Neuronal stem cell (in vitro differentiated cells): ENCODE results near the gene PITPNM1.
A peak's percentile ranks its signal among the peaks of the same experiment; 100 is the strongest.

ENCODE experiments used
- DNase-seq: peaks from one replicate; pipeline ENCODE4 v3.0.0-alpha.2; 2013; ENCODE audit warnings: low spot score
- H2AFZ ChIP-seq: one replicate; pipeline ENCODE4 v1.6.1; 2013; ENCODE audit warnings: mild to moderate bottlenecking, low read length, inconsistent platforms
- H2AK5ac ChIP-seq: 2 replicates; pipeline ENCODE4 v1.6.1; 2013; ENCODE audit warnings: low read depth, mild to moderate bottlenecking, inconsistent platforms, low read length, moderate library complexity, mixed read lengths
- H2BK120ac ChIP-seq: 2 replicates; pipeline ENCODE4 v1.6.1; 2013; ENCODE audit warnings: low read depth, mild to moderate bottlenecking, inconsistent platforms, low read length, moderate library complexity, mixed read lengths
- H2BK12ac ChIP-seq: one replicate; pipeline ENCODE4 v1.6.1; 2013; ENCODE audit warnings: low read length, inconsistent platforms
- H2BK15ac ChIP-seq: 2 replicates; pipeline ENCODE4 v1.6.1; 2013; ENCODE audit warnings: mild to moderate bottlenecking, low read length, inconsistent platforms, mixed read lengths
- H2BK5ac ChIP-seq: one replicate; pipeline ENCODE4 v1.6.1; 2013; ENCODE audit warnings: inconsistent platforms, mild to moderate bottlenecking, low read length, moderate library complexity
- H3K14ac ChIP-seq: one replicate; pipeline ENCODE4 v1.6.1; 2013; ENCODE audit warnings: low read length, inconsistent platforms
- H3K18ac ChIP-seq: 2 replicates; pipeline ENCODE4 v1.6.1; 2013; ENCODE audit warnings: low read length, inconsistent platforms
- H3K23ac ChIP-seq: 2 replicates; pipeline ENCODE4 v1.6.1; 2013; ENCODE audit warnings: low read depth, mild to moderate bottlenecking, mixed read lengths, low read length, inconsistent platforms; ENCODE audit not compliant: poor library complexity
- H3K27ac ChIP-seq: replicated peaks from 3 replicates; pipeline ENCODE4 v1.5.1; 2013; ENCODE audit warnings: low read length, inconsistent platforms
- H3K27me3 ChIP-seq, 3 experiments: 2 replicates each; pipeline ENCODE4 v1.6.1; 2013; ENCODE audit warnings: low read length in 3 of 3, mild to moderate bottlenecking in 2 of 3, inconsistent platforms in 1 of 3, low read depth in 1 of 3, mixed read lengths in 1 of 3, moderate library complexity in 1 of 3; ENCODE audit not compliant: control insufficient read depth in 3 of 3, insufficient read depth in 3 of 3
- H3K36me3 ChIP-seq, 2 donors: replicated peaks in 1 of 2; 2 replicates each; pipeline ENCODE4 v1.6.1; 2013; ENCODE audit warnings: low read length in 2 of 2; ENCODE audit not compliant: control insufficient read depth in 2 of 2, insufficient read depth in 2 of 2
- H3K4ac ChIP-seq: 2 replicates; pipeline ENCODE4 v1.6.1; 2013; ENCODE audit warnings: inconsistent platforms, mild to moderate bottlenecking, low read length, moderate library complexity
- H3K4me1 ChIP-seq, 2 donors: 1 replicate in 1 of 2; 2 replicates in 1 of 2; pipeline ENCODE4 v1.6.1; 2013; ENCODE audit warnings: low read length in 2 of 2, low read depth in 1 of 2; ENCODE audit not compliant: control insufficient read depth in 2 of 2, insufficient read depth in 1 of 2
- H3K4me2 ChIP-seq: one replicate; pipeline ENCODE4 v1.6.1; 2013; ENCODE audit warnings: mild to moderate bottlenecking, low read length, inconsistent platforms; ENCODE audit not compliant: insufficient read depth, poor library complexity, severe bottlenecking
- H3K4me3 ChIP-seq, 2 donors: 2 replicates each; pipeline ENCODE4 v1.5.1; 2013; ENCODE audit warnings: low read length in 2 of 2, mild to moderate bottlenecking in 2 of 2, inconsistent platforms in 1 of 2, moderate library complexity in 1 of 2
- H3K79me1 ChIP-seq: one replicate; pipeline ENCODE4 v1.6.1; 2013; ENCODE audit warnings: low read depth, mild to moderate bottlenecking, inconsistent platforms, low read length, moderate library complexity
- H3K9ac ChIP-seq: one replicate; pipeline ENCODE4 v1.6.1; 2013; ENCODE audit warnings: mild to moderate bottlenecking, low read depth, low read length, inconsistent platforms; ENCODE audit not compliant: poor library complexity
- H3K9me3 ChIP-seq, 2 donors: replicated peaks in 1 of 2; 2 replicates each; pipeline versions ENCODE3 to v1.6.1; 2013; ENCODE audit warnings: low read length in 2 of 2, mild to moderate bottlenecking in 2 of 2, inconsistent platforms in 1 of 2, low read depth in 1 of 2, mixed read lengths in 1 of 2, moderate library complexity in 1 of 2; ENCODE audit not compliant: control insufficient read depth in 2 of 2, insufficient read depth in 1 of 2
- H4K8ac ChIP-seq: one replicate; pipeline ENCODE4 v1.6.1; 2013; ENCODE audit warnings: low read depth, mild to moderate bottlenecking, inconsistent platforms, low read length, moderate library complexity
- H4K91ac ChIP-seq: one replicate; pipeline ENCODE4 v1.6.1; 2013; ENCODE audit warnings: low read length, low read depth, mild to moderate bottlenecking, inconsistent platforms; ENCODE audit not compliant: poor library complexity
- WGBS, 2 donors: extraction: QIAGEN DNeasy Blood & Tissue Kit; methylation state at CpG; one replicate each; pipeline ENCODE4 v1.1.7; 2013; ENCODE audit warnings: missing lambda C conversion rate in 2 of 2, mixed read lengths in 1 of 2; ENCODE audit not compliant: insufficient read length in 2 of 2, insufficient replicate concordance in 1 of 2; ENCODE audit errors: extremely low coverage in 2 of 2; 5-methylcytosine and 5-hydroxymethylcytosine counted together

Gene PITPNM1

GRCh38 chr11:67522338-67522737 lies 17.2 kb upstream of the PITPNM1 start:
- Histone ChIP-seq H3K14ac (peak overlapping the region; percentile 71), H2AFZ (no peak overlapping the region), H3K9me3 (peaks cover 0 to 1% of the 10 kb centered on the region in 2 donors), H3K4me1 (peaks cover 2 to 10% of the 10 kb centered on the region in 2 donors), H3K27me3 (peaks cover 0 to 11% (median 0%) of the 10 kb centered on the region in 3 experiments), H2BK15ac (peak overlapping the region; percentile 89), H4K91ac (no peak overlapping the region), H2BK120ac (peak overlapping the region; percentile 16), H4K8ac (no peak overlapping the region), H3K4me2 (no peak overlapping the region), H3K36me3 (peaks cover 0 to 2% of the 10 kb centered on the region in 2 donors), H3K18ac (peak overlapping the region; percentile 38), H3K4ac (no peak overlapping the region), H2BK12ac (peak overlapping the region; percentile 75), H2AK5ac (peak overlapping the region; percentile 84), H3K4me3 (no peak overlapping the region), H3K23ac (peak overlapping the region; percentile 73), H3K9ac (peak overlapping the region; percentile 44), H3K79me1 (no peaks in the 10 kb centered on the region), H3K27ac (no peak overlapping the region), H2BK5ac (no peak overlapping the region)
- no peak for DNase-seq
- WGBS, 2 donors = no CpG with 5 or more reads among the region's 15 CpGs

GRCh38 chr11:67521924-67522323 lies 16.8 kb upstream of the PITPNM1 start:
- H2BK12ac ChIP-seq = peak overlapping the region; percentile 75
- no peak overlapping the region for H2BK120ac ChIP-seq
- H2BK15ac ChIP-seq = peak overlapping the region; percentile 89
- H4K8ac ChIP-seq = no peak overlapping the region
- no peak overlapping the region for H3K4me3 ChIP-seq
- no peak overlapping the region for H4K91ac ChIP-seq
- H3K4me1 ChIP-seq = peaks cover 2 to 10% of the 10 kb centered on the region in 2 donors
- no peak overlapping the region for H3K4me2 ChIP-seq
- no peak overlapping the region for H3K18ac ChIP-seq
- no peak overlapping the region for H2AFZ ChIP-seq
- DNase-seq = no peak
- peak overlapping the region; percentile 73 for H3K23ac ChIP-seq
- no peaks in the 10 kb centered on the region for H3K79me1 ChIP-seq
- no peak overlapping the region for H3K4ac ChIP-seq
- peak overlapping the region; percentile 84 for H2AK5ac ChIP-seq
- H3K14ac ChIP-seq = no peak overlapping the region
- H3K27me3 ChIP-seq = peaks cover 0 to 12% (median 0%) of the 10 kb centered on the region in 3 experiments
- H3K36me3 ChIP-seq = no peaks in the 10 kb centered on the region
- H3K9ac ChIP-seq = no peak overlapping the region
- no peak overlapping the region for H3K27ac ChIP-seq
- H2BK5ac ChIP-seq = no peak overlapping the region
- WGBS, 2 donors = no CpG with 5 or more reads among the region's 10 CpGs
- H3K9me3 ChIP-seq = peaks cover 0 to 1% of the 10 kb centered on the region in 2 donors

GRCh38 chr11:67520856-67521824 lies 16.0 kb upstream of the PITPNM1 start:
- H4K8ac ChIP-seq = no peak overlapping the region
- no peak overlapping the region for H3K27ac ChIP-seq
- peak overlapping the region; percentile 70 for H2AK5ac ChIP-seq
- H3K9ac ChIP-seq = peak overlapping the region; percentile 30
- no peaks in the 10 kb centered on the region for H3K9me3 ChIP-seq
- H3K14ac ChIP-seq = no peak overlapping the region
- H3K18ac ChIP-seq = no peak overlapping the region
- H2BK5ac ChIP-seq = no peak overlapping the region
- no peaks in the 10 kb centered on the region for H3K79me1 ChIP-seq
- peak overlapping the region; percentile 46 for H2BK12ac ChIP-seq
- no peak overlapping the region for H3K4ac ChIP-seq
- no CpG with 5 or more reads among the region's 16 CpGs for WGBS, 2 donors
- H3K23ac ChIP-seq = peak overlapping the region; percentile 75
- no peak overlapping the region for H2BK120ac ChIP-seq
- H2AFZ ChIP-seq = no peak overlapping the region
- no peak overlapping the region for H3K4me3 ChIP-seq
- H2BK15ac ChIP-seq = no peak overlapping the region
- H4K91ac ChIP-seq = no peak overlapping the region
- no peak for DNase-seq
- peaks cover 2 to 10% of the 10 kb centered on the region in 2 donors for H3K4me1 ChIP-seq
- no peaks in the 10 kb centered on the region for H3K36me3 ChIP-seq
- peaks cover 0 to 19% (median 0%) of the 10 kb centered on the region in 3 experiments for H3K27me3 ChIP-seq
- no peak overlapping the region for H3K4me2 ChIP-seq

- H4K8ac ChIP-seq = peak overlapping the region; percentile 17
- no peak overlapping the region for H3K27ac ChIP-seq
- peak overlapping the region; percentile 53 for H3K4ac ChIP-seq
- H3K36me3 ChIP-seq = no peaks in the 10 kb centered on the region
- H3K4me2 ChIP-seq = no peak overlapping the region
- no peak overlapping the region for H2AFZ ChIP-seq
- no peak overlapping the region for H2BK120ac ChIP-seq
- H3K27me3 ChIP-seq = peaks cover 0 to 31% (median 0%) of the 10 kb centered on the region in 3 experiments
- H3K9me3 ChIP-seq = no peaks in the 10 kb centered on the region
- H4K91ac ChIP-seq = no peak overlapping the region
- H3K23ac ChIP-seq = peak overlapping the region; percentile 73
- peak overlapping the region; percentile 22 for H2BK12ac ChIP-seq
- WGBS, 2 donors = no CpG with 5 or more reads among the region's 32 CpGs
- peak overlapping the region; percentile 97 for H2AK5ac ChIP-seq
- peak overlapping the region; percentile 48 for H3K18ac ChIP-seq
- peaks cover 0 to 5% of the 10 kb centered on the region in 2 donors for H3K4me1 ChIP-seq
- H3K4me3 ChIP-seq = no peak overlapping the region
- H2BK15ac ChIP-seq = peak overlapping the region; percentile 67
- H2BK5ac ChIP-seq = no peak overlapping the region
- H3K79me1 ChIP-seq = no peaks in the 10 kb centered on the region
- peak overlapping the region; percentile 38 for H3K14ac ChIP-seq
- DNase-seq = no peak
- no peak overlapping the region for H3K9ac ChIP-seq
Measured at GRCh38 chr11:67519726-67520125, 14.6 kb upstream of the PITPNM1 start.
